Neuronal stem cell (in vitro differentiated cells): ENCODE measurements around the gene ATAD3C.
"Not testable (repeated sequence)": the region's sequence is repeated elsewhere in the genome, so short reads cannot be mapped to it uniquely, and the experiment has no call there.

Source experiments
- DNase-seq: peaks from one replicate; pipeline ENCODE4 v3.0.0-alpha.2; 2013; ENCODE audit warnings: low spot score
- H2AFZ ChIP-seq: one replicate; pipeline ENCODE4 v1.6.1; 2013; ENCODE audit warnings: mild to moderate bottlenecking, low read length, inconsistent platforms
- H2AK5ac ChIP-seq: 2 replicates; pipeline ENCODE4 v1.6.1; 2013; ENCODE audit warnings: low read depth, mild to moderate bottlenecking, inconsistent platforms, low read length, moderate library complexity, mixed read lengths
- H2BK120ac ChIP-seq: 2 replicates; pipeline ENCODE4 v1.6.1; 2013; ENCODE audit warnings: low read depth, mild to moderate bottlenecking, inconsistent platforms, low read length, moderate library complexity, mixed read lengths
- H2BK12ac ChIP-seq: one replicate; pipeline ENCODE4 v1.6.1; 2013; ENCODE audit warnings: low read length, inconsistent platforms
- H2BK15ac ChIP-seq: 2 replicates; pipeline ENCODE4 v1.6.1; 2013; ENCODE audit warnings: mild to moderate bottlenecking, low read length, inconsistent platforms, mixed read lengths
- H2BK5ac ChIP-seq: one replicate; pipeline ENCODE4 v1.6.1; 2013; ENCODE audit warnings: inconsistent platforms, mild to moderate bottlenecking, low read length, moderate library complexity
- H3K14ac ChIP-seq: one replicate; pipeline ENCODE4 v1.6.1; 2013; ENCODE audit warnings: low read length, inconsistent platforms
- H3K18ac ChIP-seq: 2 replicates; pipeline ENCODE4 v1.6.1; 2013; ENCODE audit warnings: low read length, inconsistent platforms
- H3K23ac ChIP-seq: 2 replicates; pipeline ENCODE4 v1.6.1; 2013; ENCODE audit warnings: low read depth, mild to moderate bottlenecking, mixed read lengths, low read length, inconsistent platforms; ENCODE audit not compliant: poor library complexity
- H3K27ac ChIP-seq: replicated peaks from 3 replicates; pipeline ENCODE4 v1.5.1; 2013; ENCODE audit warnings: low read length, inconsistent platforms
- H3K27me3 ChIP-seq, 3 experiments: 2 replicates each; pipeline ENCODE4 v1.6.1; 2013; ENCODE audit warnings: low read length in 3 of 3, mild to moderate bottlenecking in 2 of 3, inconsistent platforms in 1 of 3, low read depth in 1 of 3, mixed read lengths in 1 of 3, moderate library complexity in 1 of 3; ENCODE audit not compliant: control insufficient read depth in 3 of 3, insufficient read depth in 3 of 3
- H3K36me3 ChIP-seq, 2 donors: replicated peaks in 1 of 2; 2 replicates each; pipeline ENCODE4 v1.6.1; 2013; ENCODE audit warnings: low read length in 2 of 2; ENCODE audit not compliant: control insufficient read depth in 2 of 2, insufficient read depth in 2 of 2
- H3K4ac ChIP-seq: 2 replicates; pipeline ENCODE4 v1.6.1; 2013; ENCODE audit warnings: inconsistent platforms, mild to moderate bottlenecking, low read length, moderate library complexity
- H3K4me1 ChIP-seq, 2 donors: 1 replicate in 1 of 2; 2 replicates in 1 of 2; pipeline ENCODE4 v1.6.1; 2013; ENCODE audit warnings: low read length in 2 of 2, low read depth in 1 of 2; ENCODE audit not compliant: control insufficient read depth in 2 of 2, insufficient read depth in 1 of 2
- H3K4me2 ChIP-seq: one replicate; pipeline ENCODE4 v1.6.1; 2013; ENCODE audit warnings: mild to moderate bottlenecking, low read length, inconsistent platforms; ENCODE audit not compliant: insufficient read depth, poor library complexity, severe bottlenecking
- H3K4me3 ChIP-seq, 2 donors: 2 replicates each; pipeline ENCODE4 v1.5.1; 2013; ENCODE audit warnings: low read length in 2 of 2, mild to moderate bottlenecking in 2 of 2, inconsistent platforms in 1 of 2, moderate library complexity in 1 of 2
- H3K79me1 ChIP-seq: one replicate; pipeline ENCODE4 v1.6.1; 2013; ENCODE audit warnings: low read depth, mild to moderate bottlenecking, inconsistent platforms, low read length, moderate library complexity
- H3K9ac ChIP-seq: one replicate; pipeline ENCODE4 v1.6.1; 2013; ENCODE audit warnings: mild to moderate bottlenecking, low read depth, low read length, inconsistent platforms; ENCODE audit not compliant: poor library complexity
- H3K9me3 ChIP-seq, 2 donors: replicated peaks in 1 of 2; 2 replicates each; pipeline versions ENCODE3 to v1.6.1; 2013; ENCODE audit warnings: low read length in 2 of 2, mild to moderate bottlenecking in 2 of 2, inconsistent platforms in 1 of 2, low read depth in 1 of 2, mixed read lengths in 1 of 2, moderate library complexity in 1 of 2; ENCODE audit not compliant: control insufficient read depth in 2 of 2, insufficient read depth in 1 of 2
- H4K8ac ChIP-seq: one replicate; pipeline ENCODE4 v1.6.1; 2013; ENCODE audit warnings: low read depth, mild to moderate bottlenecking, inconsistent platforms, low read length, moderate library complexity
- H4K91ac ChIP-seq: one replicate; pipeline ENCODE4 v1.6.1; 2013; ENCODE audit warnings: low read length, low read depth, mild to moderate bottlenecking, inconsistent platforms; ENCODE audit not compliant: poor library complexity
- WGBS, 2 donors: extraction: QIAGEN DNeasy Blood & Tissue Kit; methylation state at CpG; one replicate each; pipeline ENCODE4 v1.1.7; 2013; ENCODE audit warnings: missing lambda C conversion rate in 2 of 2, mixed read lengths in 1 of 2; ENCODE audit not compliant: insufficient read length in 2 of 2, insufficient replicate concordance in 1 of 2; ENCODE audit errors: extremely low coverage in 2 of 2; 5-methylcytosine and 5-hydroxymethylcytosine counted together

ATAD3C gene

GRCh38 chr1:1461721-1462317, 12.3 kb downstream of the ATAD3C start:
- H2BK5ac ChIP-seq = no peak overlapping the region
- peak overlapping the region; percentile 6 for H2BK12ac ChIP-seq
- no peak overlapping the region for H2BK120ac ChIP-seq
- H3K4me1 ChIP-seq = no peaks in the 10 kb centered on the region
- no peak overlapping the region for H3K4me3 ChIP-seq
- peak overlapping the region; percentile 84 for H2AK5ac ChIP-seq
- H3K9me3 ChIP-seq = no peaks in the 10 kb centered on the region
- H2AFZ ChIP-seq = peak overlapping the region; percentile 19
- H4K91ac ChIP-seq = no peak overlapping the region
- no peaks in the 10 kb centered on the region for H3K36me3 ChIP-seq
- no CpG with 5 or more reads among the region's 18 CpGs for WGBS, 2 donors
- no peak for DNase-seq
- H3K4me2 ChIP-seq = no peak overlapping the region
- no peak overlapping the region for H3K14ac ChIP-seq
- H3K18ac ChIP-seq = peak overlapping the region; percentile 38
- peak overlapping the region; percentile 31 for H3K23ac ChIP-seq
- no peaks in the 10 kb centered on the region for H3K79me1 ChIP-seq
- no peak overlapping the region for H3K27ac ChIP-seq
- H3K9ac ChIP-seq = no peak overlapping the region
- H3K27me3 ChIP-seq = no peaks in the 10 kb centered on the region
- H3K4ac ChIP-seq = no peak overlapping the region
- H4K8ac ChIP-seq = no peak overlapping the region
- H2BK15ac ChIP-seq = no peak overlapping the region

- Histone ChIP-seq H3K9ac (no peak overlapping the region), H3K27ac (no peak overlapping the region), H3K4me1 (no peaks in the 10 kb centered on the region), H2BK12ac (peak overlapping the region; percentile 41), H4K91ac (no peak overlapping the region), H3K23ac (peak overlapping the region; percentile 31), H3K18ac (peak overlapping the region; percentile 38), H3K4me3 (no peak overlapping the region), H3K79me1 (no peaks in the 10 kb centered on the region), H2AK5ac (peak overlapping the region; percentile 84), H2AFZ (peak overlapping the region; percentile 19), H3K14ac (no peak overlapping the region), H3K4me2 (no peak overlapping the region), H2BK5ac (no peak overlapping the region), H4K8ac (peak overlapping the region; percentile 43), H3K36me3 (no peaks in the 10 kb centered on the region), H3K27me3 (no peaks in the 10 kb centered on the region), H3K9me3 (no peaks in the 10 kb centered on the region), H2BK120ac (no peak overlapping the region), H2BK15ac (no peak overlapping the region), H3K4ac (no peak overlapping the region)
- WGBS, 2 donors = no CpG with 5 or more reads among the region's 26 CpGs
- no peak for DNase-seq
Measured at GRCh38 chr1:1462318-1462966, 13.0 kb downstream of the ATAD3C start.

- Histone ChIP-seq H2BK5ac (no peak overlapping the region), H3K9me3 (no peaks in the 10 kb centered on the region), H3K4ac (no peak overlapping the region), H3K18ac (no peak overlapping the region), H3K14ac (no peak overlapping the region), H4K8ac (no peak overlapping the region), H2BK120ac (no peak overlapping the region), H3K4me3 (no peak overlapping the region), H4K91ac (no peak overlapping the region), H2BK12ac (no peak overlapping the region), H3K27ac (no peak overlapping the region), H3K4me1 (no peaks in the 10 kb centered on the region), H2AFZ (no peak overlapping the region), H2BK15ac (no peak overlapping the region), H3K9ac (no peak overlapping the region), H2AK5ac (peak overlapping the region; percentile 8), H3K4me2 (no peak overlapping the region), H3K23ac (no peak overlapping the region), H3K27me3 (no peaks in the 10 kb centered on the region), H3K36me3 (no peaks in the 10 kb centered on the region), H3K79me1 (no peaks in the 10 kb centered on the region)
- no CpG with 5 or more reads among the region's 7 CpGs for WGBS, 2 donors
- no peak for DNase-seq
Measured at GRCh38 chr1:1463312-1463711, 13.8 kb downstream of the ATAD3C start.

- not testable (repeated sequence) for H2AK5ac ChIP-seq, H3K14ac ChIP-seq, H3K9me3 ChIP-seq, H4K8ac ChIP-seq, H2BK12ac ChIP-seq, H3K79me1 ChIP-seq, H3K27me3 ChIP-seq, H3K18ac ChIP-seq, H3K23ac ChIP-seq, DNase-seq, H4K91ac ChIP-seq, H3K4me2 ChIP-seq, H2AFZ ChIP-seq, H3K4me3 ChIP-seq, H2BK120ac ChIP-seq, H3K27ac ChIP-seq, H2BK15ac ChIP-seq, H2BK5ac ChIP-seq, H3K9ac ChIP-seq, H3K36me3 ChIP-seq, H3K4me1 ChIP-seq, H3K4ac ChIP-seq
- WGBS, 2 donors = no CpG with 5 or more reads among the region's 44 CpGs
Measured at GRCh38 chr1:1468196-1468985, 18.9 kb downstream of the ATAD3C start.
